Cerebellar cortex (tissue), 1 donor: Measurements from ENCODE around the gene NUAK2.
A peak's percentile ranks its signal among the peaks of the same experiment; 100 is the strongest.

Source experiments
- DNase-seq: peaks from one replicate; pipeline ENCODE4 v3.0.0-alpha.2; 2015; ENCODE audit warnings: low spot score

NUAK2 gene

GRCh38 chr1:205319081-205320018 is 2.2 kb downstream of the NUAK2 start:
- DNase-seq = peak; percentile 64

- peak; percentile 52 for DNase-seq
These were observed 3.1 kb downstream of the NUAK2 start for GRCh38 chr1:205318231-205318991.

GRCh38 chr1:205317311-205317917 is 4.1 kb downstream of the NUAK2 start:
- DNase-seq = peak; percentile 94

- DNase-seq = peak; percentile 42
These were observed 5.4 kb downstream of the NUAK2 start for GRCh38 chr1:205316161-205316566.

- DNase-seq = no peak
These were observed 6.4 kb downstream of the NUAK2 start for GRCh38 chr1:205315008-205315618.

GRCh38 chr1:205313563-205314308 is 7.8 kb downstream of the NUAK2 start:
- DNase-seq = peak; percentile 43

GRCh38 chr1:205312866-205313562 is 8.5 kb downstream of the NUAK2 start:
- DNase-seq = no peak

GRCh38 chr1:205310976-205311704 is 10.4 kb downstream of the NUAK2 start:
- DNase-seq = no peak

- DNase-seq = no peak
These were observed 11.8 kb downstream of the NUAK2 start for GRCh38 chr1:205309741-205310140.

- DNase-seq = no peak
These were observed 14.5 kb downstream of the NUAK2 start for GRCh38 chr1:205306929-205307566.

GRCh38 chr1:205304695-205305070 is 16.9 kb downstream of the NUAK2 start:
- no peak for DNase-seq

GRCh38 chr1:205304046-205304694 is 17.4 kb downstream of the NUAK2 start:
- no peak for DNase-seq

GRCh38 chr1:205303247-205303888 is 18.2 kb downstream of the NUAK2 start:
- DNase-seq = no peak

GRCh38 chr1:205301842-205302588 is 19.5 kb downstream of the NUAK2 start:
- DNase-seq = no peak

- DNase-seq = peak; percentile 82
These were observed 20.2 kb downstream of the NUAK2 start for GRCh38 chr1:205301205-205301821.

- no peak for DNase-seq
These were observed 21.4 kb downstream of the NUAK2 start for GRCh38 chr1:205300149-205300548.
